HG03135 (cell line): ENCODE results near the gene COA6.

Experiments used
- ATAC-seq: cut with Tn5 transposase; IDR thresholded peaks from one replicate; pipeline ENCODE4 v1.9.1; 2021; ENCODE audit warnings: mild to moderate bottlenecking, moderate library complexity; ENCODE audit not compliant: unreplicated experiment

The COA6 gene

GRCh38 chr1:234408757-234409156 lies 35.5 kb downstream of the COA6 start:
- no peak for ATAC-seq

GRCh38 chr1:234409328-234409727 lies 36.1 kb downstream of the COA6 start:
- ATAC-seq: no peak

GRCh38 chr1:234412830-234413229 lies 39.6 kb downstream of the COA6 start:
- no peak for ATAC-seq

- ATAC-seq: no peak
These were observed 40.2 kb downstream of the COA6 start for GRCh38 chr1:234413485-234413884.

- no peak for ATAC-seq
These were observed 40.7 kb downstream of the COA6 start for GRCh38 chr1:234413990-234414389.

GRCh38 chr1:234427950-234428646 lies 54.8 kb downstream of the COA6 start:
- ATAC-seq: no peak

- no peak for ATAC-seq
These were observed 56.2 kb downstream of the COA6 start for GRCh38 chr1:234429434-234429806.

GRCh38 chr1:234430691-234431090 lies 57.4 kb downstream of the COA6 start:
- ATAC-seq: no peak

- ATAC-seq: no peak
These were observed 58.0 kb downstream of the COA6 start for GRCh38 chr1:234431255-234431654.

- no peak for ATAC-seq
These were observed 60.5 kb downstream of the COA6 start for GRCh38 chr1:234433563-234434285.
